ENCODE results near the gene AOPEP. TPM values are rescaled to one million over a fixed set of nuclear protein-coding genes. Genes with fewer than 3 reads are reported as not detected.

Gene AOPEP
- polyA plus RNA-seq, 1 of the 3 experiments (the other 2 are of a cell fraction), result 54.6 TPM

GRCh38 chr9:94888775-94889174 lies 162.3 kb downstream of the AOPEP start:
- Histone ChIP-seq H3K9me2 (no peaks in the 10 kb centered on the region), H3K4me1 (ENCODE audit: control insufficient read depth in 1 of 2, insufficient read depth in 2 of 2, low read depth in 1 of 2, low read length in 1 of 2) (peaks cover 2 to 3% of the 10 kb centered on the region in 2 experiments; a peak in 3 of 4 replicates), H3K9ac (no peak overlapping the region), H4K20me1 (ENCODE audit: insufficient read depth) (no peaks in the 10 kb centered on the region), H3K36me3 (replicated peaks in 1 of 2; ENCODE audit: control insufficient read depth in 1 of 2, insufficient read depth in 2 of 2, low read length in 1 of 2) (peaks cover 0 to 13% of the 10 kb centered on the region in 2 experiments), H3K9me3 (peaks cover 9% of the 10 kb centered on the region; the same call in 1 of the 2 replicates), H3K27ac (ENCODE audit: low read depth in 2 of 2, low read length in 1 of 2) (no peak overlapping the region), H3K27me3 (ENCODE audit: insufficient read depth) (no peaks in the 10 kb centered on the region), H3K4me2 (no peak overlapping the region), H3F3A (replicated peaks; ENCODE audit: insufficient read depth) (peaks cover 3% of the 10 kb centered on the region), H2AFZ (ENCODE audit: low read depth) (no peak overlapping the region), H3K79me2 (ENCODE audit: insufficient read depth) (no peaks in the 10 kb centered on the region), H3K4me3 (ENCODE audit: low read depth in 2 of 2, low read length in 1 of 2) (no peak overlapping the region)
- POLR2A ChIA-PET, result no interaction called here
- WGBS (ENCODE audit: low lambda C conversion rate), result 93% methylated on average over 8 of the region's 8 CpGs
- CTCF ChIA-PET, result interaction anchor here (1.1 kb wide), 1 partner anchor 16 kb away, joined by 4 read pairs; no protein-coding TSS in a partner anchor
- DNase-seq, result no peak
- TF ChIP-seq NRF1 (IDR thresholded peaks at IDR 0.05; ENCODE audit: low read depth, low read length), result no peak
- TF ChIP-seq RFX5 (IDR thresholded peaks at IDR 0.05; ENCODE audit: low read length), result no peak
- TF ChIP-seq SMC3 (IDR thresholded peaks at IDR 0.05; ENCODE audit: low read depth, low read length), result no peak
- no peak for TF ChIP-seq ZBTB33 (IDR thresholded peaks at IDR 0.05; ENCODE audit: borderline replicate concordance, low read depth)
- TF ChIP-seq MEF2A (IDR thresholded peaks at IDR 0.05; ENCODE audit: borderline replicate concordance, low read depth), result no peak
- TF ChIP-seq FOSL2 (IDR thresholded peaks at IDR 0.05; ENCODE audit: borderline replicate concordance, low read depth), result no peak
- TF ChIP-seq CTCF (IDR thresholded peaks at IDR 0.05), result no peak
- no peak for TF ChIP-seq YY1 (IDR thresholded peaks at IDR 0.05; ENCODE audit: low read depth)
- TF ChIP-seq GATA2 (CRISPR knock-in tag; IDR thresholded peaks at IDR 0.05), result no peak
- TF ChIP-seq EP300 (IDR thresholded peaks at IDR 0.05; ENCODE audit: borderline replicate concordance in 1 of 2, low read depth in 1 of 2, low read length in 1 of 2), result no peak

- ChIA-PET CTCF (no interaction called here), POLR2A (no interaction called here)
- no peak for DNase-seq
- H3K79me2 ChIP-seq (ENCODE audit: insufficient read depth), result no peaks in the 10 kb centered on the region
- H3F3A ChIP-seq (replicated peaks; ENCODE audit: insufficient read depth), result peaks cover 3% of the 10 kb centered on the region
- no peaks in the 10 kb centered on the region for H3K9me2 ChIP-seq
- no peak overlapping the region for H2AFZ ChIP-seq (ENCODE audit: low read depth)
- peaks cover 9% of the 10 kb centered on the region; the same call in 1 of the 2 replicates for H3K9me3 ChIP-seq
- H3K4me3 ChIP-seq (ENCODE audit: low read depth in 2 of 2, low read length in 1 of 2), result no peak overlapping the region
- H3K4me1 ChIP-seq (ENCODE audit: control insufficient read depth in 1 of 2, insufficient read depth in 2 of 2, low read depth in 1 of 2, low read length in 1 of 2), result peaks cover 8 to 10% of the 10 kb centered on the region in 2 experiments; a peak in 3 of 4 replicates
- H3K9ac ChIP-seq, result no peak overlapping the region
- no peak overlapping the region for H3K27ac ChIP-seq (ENCODE audit: low read depth in 2 of 2, low read length in 1 of 2)
- H4K20me1 ChIP-seq (ENCODE audit: insufficient read depth), result no peaks in the 10 kb centered on the region
- 94% methylated on average over 3 of the region's 3 CpGs for WGBS (ENCODE audit: low lambda C conversion rate)
- H3K4me2 ChIP-seq, result no peak overlapping the region
- no peaks in the 10 kb centered on the region for H3K27me3 ChIP-seq (ENCODE audit: insufficient read depth)
- H3K36me3 ChIP-seq (replicated peaks in 1 of 2; ENCODE audit: control insufficient read depth in 1 of 2, insufficient read depth in 2 of 2, low read length in 1 of 2), result peaks cover 0 to 13% of the 10 kb centered on the region in 2 experiments
- TF ChIP-seq CTCF (IDR thresholded peaks at IDR 0.05) (no peak), SMC3 (IDR thresholded peaks at IDR 0.05; ENCODE audit: low read depth, low read length) (no peak), FOXJ3 (CRISPR knock-in tag; IDR thresholded peaks at IDR 0.05) (no peak), ELF1 (IDR thresholded peaks at IDR 0.05) (no peak), EZH2phosphoT487 (IDR thresholded peaks at IDR 0.05; ENCODE audit: borderline replicate concordance, low read depth) (no peak), IRF3 (IDR thresholded peaks at IDR 0.05; ENCODE audit: low read depth, low read length) (no peak), MEF2A (IDR thresholded peaks at IDR 0.05; ENCODE audit: borderline replicate concordance, low read depth) (no peak), RAD21 (IDR thresholded peaks at IDR 0.05; ENCODE audit: low read length) (no peak), TCF12 (IDR thresholded peaks at IDR 0.05) (no peak), MAX (IDR thresholded peaks at IDR 0.05; ENCODE audit: low read depth) (no peak), NRF1 (IDR thresholded peaks at IDR 0.05; ENCODE audit: low read depth, low read length) (no peak), NFIC (IDR thresholded peaks at IDR 0.05; ENCODE audit: borderline replicate concordance) (no peak), ZBTB33 (IDR thresholded peaks at IDR 0.05; ENCODE audit: borderline replicate concordance, low read depth) (no peak)
These were observed 163.1 kb downstream of the AOPEP start for GRCh38 chr9:94889628-94890027.
